HEK293T (cell line): ENCODE data around the gene SH3RF3.

Experiments used
- CTCF ChIA-PET: fragments of 350-600 bp; formaldehyde crosslinking; extraction: SDS; loops from one replicate; lab custom pipeline; 2021; ENCODE audit warnings: antibody characterized with exemption, inconsistent platforms; lab: Yijun Ruan, JAX
- POLR2A ChIA-PET: fragments of 350-600 bp; formaldehyde crosslinking; extraction: SDS; loops from one replicate; lab custom pipeline; 2020; ENCODE audit warnings: antibody characterized with exemption, inconsistent platforms; lab: Yijun Ruan, JAX
- DNase-seq: peaks from one replicate; pipeline ENCODE4 v3.0.0; 2012; ENCODE audit warnings: mixed read lengths; ENCODE audit errors: extremely low spot score
- ARNT ChIP-seq: fragments of 450-650 bp; IDR thresholded peaks from 2 replicates; pipeline ENCODE4 v1.6.1; 2017; ENCODE audit warnings: mild to moderate bottlenecking
- BHLHE40 ChIP-seq: fragments of 450-650 bp; IDR thresholded peaks from 2 replicates; pipeline ENCODE4 v1.6.1; 2016; ENCODE audit warnings: mild to moderate bottlenecking, moderate library complexity, borderline replicate concordance
- CTBP1 ChIP-seq: fragments of 450-650 bp; IDR thresholded peaks from 2 replicates; pipeline ENCODE4 v1.6.1; 2016; ENCODE audit warnings: borderline replicate concordance
- ELF4 ChIP-seq: fragments of 450-650 bp; IDR thresholded peaks from 2 replicates; pipeline ENCODE4 v1.6.1; 2017; ENCODE audit warnings: antibody characterized with exemption
- FOXA1 ChIP-seq: fragments of 450-650 bp; IDR thresholded peaks from 2 replicates; pipeline ENCODE4 v1.6.1; 2016; ENCODE audit warnings: mild to moderate bottlenecking
- FOXK2 ChIP-seq: fragments of 450-650 bp; IDR thresholded peaks from 2 replicates; pipeline ENCODE4 v1.6.1; 2016; ENCODE audit warnings: mild to moderate bottlenecking
- FOXM1 ChIP-seq: fragments of 450-650 bp; IDR thresholded peaks from 2 replicates; pipeline ENCODE4 v1.6.1; 2017; ENCODE audit warnings: mild to moderate bottlenecking, borderline replicate concordance
- HDGF ChIP-seq: fragments of 450-650 bp; IDR thresholded peaks from 2 replicates; pipeline ENCODE4 v1.6.1; 2017; ENCODE audit warnings: antibody characterized with exemption, borderline replicate concordance
- L3MBTL2 ChIP-seq: fragments of 450-650 bp; conservative IDR thresholded peaks from 2 replicates; pipeline ENCODE4 v1.6.1; 2016; ENCODE audit warnings: mild to moderate bottlenecking
- LEF1 ChIP-seq: fragments of 450-650 bp; IDR thresholded peaks from 2 replicates; pipeline ENCODE4 v1.6.1; 2017; ENCODE audit warnings: mild to moderate bottlenecking, borderline replicate concordance
- NFRKB ChIP-seq: fragments of 450-650 bp; IDR thresholded peaks from 2 replicates; pipeline ENCODE4 v1.6.1; 2016; ENCODE audit warnings: mild to moderate bottlenecking, moderate library complexity
- PKNOX1 ChIP-seq: fragments of 450-650 bp; IDR thresholded peaks from 2 replicates; pipeline ENCODE4 v1.6.1; 2016
- SP1 ChIP-seq: fragments of 450-650 bp; IDR thresholded peaks from 2 replicates; pipeline ENCODE4 v1.6.1; 2017
- SUZ12 ChIP-seq: fragments of 450-650 bp; IDR thresholded peaks from 2 replicates; pipeline ENCODE4 v1.6.1; 2016; ENCODE audit warnings: mild to moderate bottlenecking
- TARDBP ChIP-seq: fragments of 450-650 bp; IDR thresholded peaks from 2 replicates; pipeline ENCODE4 v1.6.1; 2016
- ZNF384 ChIP-seq: fragments of 450-650 bp; IDR thresholded peaks from 2 replicates; pipeline ENCODE4 v1.6.1; 2016

Gene SH3RF3

GRCh38 chr2:109466674-109467575 is 337.9 kb downstream of the SH3RF3 start:
- no peak for TF ChIP-seq FOXM1
- no peak for TF ChIP-seq L3MBTL2
- DNase-seq: no peak
- POLR2A ChIA-PET: no interaction called here
- CTCF ChIA-PET: no interaction called here

GRCh38 chr2:109467701-109468100 is 338.7 kb downstream of the SH3RF3 start:
- no peak for TF ChIP-seq SP1
- no peak for TF ChIP-seq NFRKB
- TF ChIP-seq CTBP1: no peak
- no peak for TF ChIP-seq SUZ12
- TF ChIP-seq ZNF384: no peak
- POLR2A ChIA-PET: no interaction called here
- no peak for DNase-seq
- CTCF ChIA-PET: no interaction called here

GRCh38 chr2:109468893-109469292 is 339.9 kb downstream of the SH3RF3 start:
- TF ChIP-seq ARNT: no peak
- no peak for TF ChIP-seq LEF1
- no peak for TF ChIP-seq FOXK2
- TF ChIP-seq HDGF: no peak
- no peak for TF ChIP-seq PKNOX1
- no peak for TF ChIP-seq SUZ12
- TF ChIP-seq L3MBTL2: no peak
- no peak for TF ChIP-seq NFRKB
- no peak for TF ChIP-seq FOXM1
- TF ChIP-seq SP1: no peak
- TF ChIP-seq ELF4: no peak
- no peak for TF ChIP-seq BHLHE40
- TF ChIP-seq ZNF384: no peak
- TF ChIP-seq TARDBP: no peak
- POLR2A ChIA-PET: no interaction called here
- no peak for DNase-seq
- CTCF ChIA-PET: interaction anchor here (0.7 kb wide), 1 partner anchor 17 kb away, joined by 4 read pairs; no protein-coding TSS in a partner anchor

- no peak for TF ChIP-seq FOXA1
- no peak for TF ChIP-seq CTBP1
- TF ChIP-seq FOXK2: no peak
- no peak for TF ChIP-seq SUZ12
- no peak for TF ChIP-seq LEF1
- TF ChIP-seq FOXM1: no peak
- TF ChIP-seq SP1: no peak
- TF ChIP-seq NFRKB: no peak
- TF ChIP-seq ARNT: no peak
- DNase-seq: no peak
- CTCF ChIA-PET: interaction anchor here (0.5 kb wide), 1 partner anchor 219 kb away, joined by 9 read pairs; no protein-coding TSS in a partner anchor
- POLR2A ChIA-PET: no interaction called here
Observed at GRCh38 chr2:109471658-109472057, 342.7 kb downstream of the SH3RF3 start.

- DNase-seq: no peak
- TF ChIP-seq ZNF384 (no peak), LEF1 (no peak), FOXA1 (no peak), SUZ12 (no peak), FOXM1 (no peak), ARNT (no peak), BHLHE40 (no peak)
- CTCF ChIA-PET: interaction anchor here (0.5 kb wide), 1 partner anchor 220 kb away, joined by 9 read pairs; no protein-coding TSS in a partner anchor
- POLR2A ChIA-PET: no interaction called here
Observed at GRCh38 chr2:109472331-109472959, 343.4 kb downstream of the SH3RF3 start.

- ChIA-PET CTCF (no interaction called here), POLR2A (no interaction called here)
- no peak for DNase-seq
- TF ChIP-seq SP1 (no peak), LEF1 (no peak), PKNOX1 (no peak), CTBP1 (no peak), FOXM1 (no peak), SUZ12 (no peak), FOXK2 (no peak)
Observed at GRCh38 chr2:109472974-109473373, 344.0 kb downstream of the SH3RF3 start.

GRCh38 chr2:109473616-109474318 is 344.8 kb downstream of the SH3RF3 start:
- TF ChIP-seq TARDBP: no peak
- TF ChIP-seq NFRKB: no peak
- no peak for TF ChIP-seq CTBP1
- no peak for TF ChIP-seq LEF1
- TF ChIP-seq FOXA1: no peak
- no peak for TF ChIP-seq ARNT
- TF ChIP-seq ZNF384: no peak
- TF ChIP-seq ELF4: no peak
- no peak for TF ChIP-seq BHLHE40
- ChIA-PET POLR2A (no interaction called here), CTCF (no interaction called here)
- no peak for DNase-seq
